GM18526 (cell line): ENCODE results near the gene FASN.

Experiments used
- POLR2A ChIP-seq: IDR thresholded peaks from 3 replicates; pipeline ENCODE4 v1.6.1; 2011; ENCODE audit not compliant: insufficient read length; ENCODE audit errors: extremely low read depth

FASN gene

DNA sequence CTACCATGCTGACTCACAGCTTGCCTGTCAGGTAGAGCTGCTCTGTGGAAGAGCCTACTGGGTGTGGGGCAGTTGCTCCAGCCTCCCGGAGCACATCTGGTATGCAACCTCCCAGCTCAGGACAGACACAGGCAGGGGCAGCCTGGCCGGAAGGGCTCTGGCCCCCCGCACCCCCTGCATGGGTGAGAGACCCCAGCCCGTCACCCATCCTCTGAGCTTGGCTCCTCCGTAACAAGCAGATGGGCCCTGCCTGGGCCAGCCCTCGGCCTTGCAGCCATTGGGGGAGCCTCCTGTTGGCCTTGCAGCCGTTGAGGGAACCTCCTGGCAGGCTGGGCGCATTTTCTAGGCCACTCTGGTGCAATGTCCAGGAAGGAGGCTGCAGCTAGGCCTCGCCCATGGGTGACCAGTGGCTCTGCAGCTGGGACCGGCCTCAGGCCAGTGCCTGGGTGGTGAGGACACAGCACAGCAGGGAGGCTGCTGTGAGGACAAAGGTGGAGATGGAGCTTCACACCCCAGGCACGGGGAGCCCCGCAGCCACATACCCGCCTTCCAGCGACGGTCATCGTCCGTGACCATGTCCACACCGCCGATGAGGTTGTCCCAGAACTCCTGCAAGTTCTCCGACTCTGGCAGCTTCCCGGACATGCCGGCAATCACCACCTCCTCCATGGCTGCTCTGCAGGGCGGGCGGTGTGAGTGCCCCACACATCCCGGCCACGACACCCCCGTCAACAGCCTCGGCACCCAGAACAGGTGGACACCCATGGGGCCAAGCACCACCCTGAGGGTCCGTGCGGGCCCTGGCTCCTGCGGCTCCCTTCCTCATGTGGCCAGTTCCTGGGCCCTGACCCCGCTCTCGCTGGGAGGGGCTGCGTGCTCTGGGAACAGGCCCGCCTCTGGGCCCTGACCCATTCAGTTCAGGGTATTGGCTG, 2.0 kb downstream of the FASN start:
- TF ChIP-seq POLR2A = no peak

DNA sequence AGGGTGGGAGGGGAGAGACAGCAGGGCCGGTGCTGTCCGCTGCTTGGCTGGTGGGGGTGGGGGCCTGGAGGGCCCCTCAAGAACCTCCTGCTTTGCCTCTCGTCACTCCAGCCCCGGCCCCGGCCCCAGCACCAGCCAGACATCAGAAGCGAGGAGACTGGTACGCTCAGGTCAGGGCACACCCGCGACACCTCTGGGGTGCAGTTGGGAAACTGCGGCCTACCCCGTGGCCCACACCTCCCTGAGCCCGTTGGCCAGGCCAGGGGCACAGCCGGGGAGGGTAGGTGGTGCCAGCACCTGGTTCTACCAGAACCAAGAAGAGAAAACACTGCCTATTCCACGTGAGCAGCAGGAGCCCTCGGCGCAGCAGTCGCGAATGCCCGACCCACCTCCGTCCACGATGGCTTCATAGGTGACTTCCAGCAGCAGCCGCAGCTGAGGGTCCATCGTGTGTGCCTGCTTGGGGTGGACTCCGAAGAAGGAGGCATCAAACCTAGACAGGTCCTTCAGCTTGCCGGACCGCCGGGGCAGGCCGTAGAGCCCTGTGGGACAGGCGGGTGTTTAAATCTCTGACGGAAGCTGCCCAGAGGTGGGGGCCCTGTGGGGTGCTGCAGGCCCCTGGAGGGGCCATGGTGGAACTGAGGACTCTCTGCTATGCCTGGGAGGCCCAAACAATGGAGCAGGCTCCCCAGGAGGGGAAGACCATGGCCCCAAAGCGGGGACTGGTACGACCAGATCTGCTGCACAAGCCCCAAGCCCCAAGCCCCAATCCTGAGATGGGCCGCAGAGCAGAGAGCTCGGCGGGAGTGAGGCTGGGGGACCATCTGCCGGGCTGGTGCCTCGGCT, 2.9 kb downstream of the FASN start:
- TF ChIP-seq POLR2A = no peak

DNA sequence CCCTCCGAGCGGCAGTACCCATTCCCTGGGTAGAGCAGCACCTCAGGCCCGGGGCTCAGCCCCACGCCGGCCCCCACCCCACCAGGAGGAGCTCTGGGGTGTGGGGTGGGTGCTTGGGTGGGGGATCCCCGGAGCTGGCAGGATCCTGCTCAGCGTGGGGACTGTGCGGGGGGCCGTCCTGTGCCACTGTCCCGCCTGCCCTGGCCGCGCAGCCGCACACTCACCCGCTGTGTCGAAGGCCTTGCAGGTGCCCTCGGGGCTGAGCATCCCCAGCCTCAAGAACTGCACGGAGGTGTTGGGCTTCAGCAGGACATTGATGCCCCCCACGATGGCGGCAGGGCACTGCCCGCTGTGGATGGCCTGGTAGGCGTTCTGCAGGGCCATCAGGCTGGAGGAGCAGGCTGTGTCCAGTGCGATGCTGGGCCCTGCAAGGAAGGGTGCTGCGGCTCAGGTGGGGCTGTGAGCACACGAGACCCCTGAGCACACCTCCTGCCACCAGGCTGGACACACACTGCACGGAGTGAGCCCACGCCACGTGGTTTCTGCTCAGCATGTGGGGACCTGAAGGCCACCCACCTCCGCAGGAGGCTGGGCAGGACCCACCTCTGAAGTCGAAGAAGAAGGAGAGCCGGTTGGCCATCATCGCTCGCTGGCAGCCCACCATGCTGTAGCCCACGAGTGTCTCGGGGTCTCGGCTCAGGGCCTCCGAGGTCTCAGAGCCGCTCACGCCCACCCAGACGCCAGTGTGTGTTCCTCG, 4.9 kb downstream of the FASN start:
- no peak for TF ChIP-seq POLR2A

DNA sequence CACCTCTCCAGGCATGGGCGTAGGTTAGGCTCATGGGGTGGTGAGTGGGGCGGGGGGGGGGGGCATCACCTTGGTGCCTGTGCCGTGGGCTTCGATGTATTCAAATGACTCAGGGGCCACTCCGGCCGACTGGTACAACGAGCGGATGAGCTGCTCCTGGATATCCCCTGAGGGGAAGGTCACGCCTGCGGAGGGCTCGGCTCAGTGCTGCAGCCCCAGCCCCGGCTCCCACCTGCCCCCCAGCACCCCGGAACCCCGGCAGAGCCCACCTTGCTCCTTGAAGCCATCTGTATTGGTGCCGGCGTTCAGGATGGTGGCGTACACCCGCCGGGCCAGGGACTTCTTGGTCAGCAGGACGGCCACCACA, 5.4 kb downstream of the FASN start:
- TF ChIP-seq POLR2A = no peak

DNA sequence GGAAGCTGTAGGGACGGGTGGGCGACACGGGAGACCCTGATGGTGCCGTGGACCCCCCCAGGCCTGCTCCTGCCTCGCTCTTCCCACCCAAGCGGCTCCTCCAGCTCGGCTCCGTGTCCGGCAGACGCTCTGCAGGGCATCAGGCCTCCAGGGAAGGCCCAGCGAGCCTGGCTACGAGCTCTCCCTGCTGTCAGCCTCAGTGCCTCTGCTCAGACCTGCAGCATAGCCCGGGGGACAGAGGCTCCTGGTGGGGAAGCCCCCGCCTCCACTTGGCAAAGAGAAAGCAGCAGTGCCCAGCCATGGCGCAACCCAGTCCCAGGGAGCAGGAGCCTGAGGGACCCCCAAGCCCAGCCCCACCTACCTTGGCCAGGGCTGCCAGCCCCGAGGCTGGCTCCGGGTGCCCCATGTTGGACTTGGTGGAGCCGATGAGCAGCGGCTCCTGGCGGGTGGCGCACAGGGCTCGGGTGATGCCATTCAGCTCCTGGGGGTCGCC, 5.9 kb downstream of the FASN start:
- TF ChIP-seq POLR2A = peak; percentile 14

DNA sequence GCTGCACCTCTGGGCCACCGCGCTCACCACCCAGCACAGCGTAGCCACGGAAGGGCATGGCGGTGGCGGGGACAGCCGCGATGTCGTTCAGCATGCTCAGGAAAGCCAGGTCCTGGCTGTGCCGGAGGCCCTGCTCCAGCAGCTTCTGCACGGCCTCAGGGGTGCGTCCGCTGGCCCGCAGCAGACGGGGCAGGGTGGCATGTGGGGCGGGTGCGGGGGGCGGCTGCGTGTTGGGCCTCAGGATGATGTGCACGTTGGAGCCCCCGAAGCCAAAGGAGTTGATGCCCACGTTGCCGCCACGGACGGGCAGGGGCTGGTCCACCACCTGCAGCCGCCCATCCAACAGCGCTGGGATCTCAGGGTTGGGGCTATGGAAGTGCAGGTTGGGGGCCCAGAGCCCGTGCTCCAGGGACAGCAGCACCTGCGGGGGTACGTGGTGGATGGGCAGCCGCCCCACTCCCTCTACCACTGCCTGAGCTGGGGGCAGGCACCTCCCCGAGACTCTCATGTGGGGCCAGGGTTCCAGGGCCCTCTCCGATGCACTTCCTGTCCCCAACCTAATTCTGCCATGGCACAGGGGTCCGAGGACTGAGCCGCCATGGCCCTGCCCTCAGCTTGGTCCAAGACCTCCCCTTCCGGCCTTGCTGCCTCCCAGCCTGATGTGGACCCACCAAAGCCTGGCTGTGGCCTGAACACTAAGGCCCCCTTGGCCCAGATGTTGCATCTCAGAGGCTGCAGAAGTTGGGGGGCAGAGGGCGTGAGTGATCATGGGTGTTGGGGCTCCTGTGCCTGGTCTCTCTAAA, 6.6 kb downstream of the FASN start:
- TF ChIP-seq POLR2A = no peak

DNA sequence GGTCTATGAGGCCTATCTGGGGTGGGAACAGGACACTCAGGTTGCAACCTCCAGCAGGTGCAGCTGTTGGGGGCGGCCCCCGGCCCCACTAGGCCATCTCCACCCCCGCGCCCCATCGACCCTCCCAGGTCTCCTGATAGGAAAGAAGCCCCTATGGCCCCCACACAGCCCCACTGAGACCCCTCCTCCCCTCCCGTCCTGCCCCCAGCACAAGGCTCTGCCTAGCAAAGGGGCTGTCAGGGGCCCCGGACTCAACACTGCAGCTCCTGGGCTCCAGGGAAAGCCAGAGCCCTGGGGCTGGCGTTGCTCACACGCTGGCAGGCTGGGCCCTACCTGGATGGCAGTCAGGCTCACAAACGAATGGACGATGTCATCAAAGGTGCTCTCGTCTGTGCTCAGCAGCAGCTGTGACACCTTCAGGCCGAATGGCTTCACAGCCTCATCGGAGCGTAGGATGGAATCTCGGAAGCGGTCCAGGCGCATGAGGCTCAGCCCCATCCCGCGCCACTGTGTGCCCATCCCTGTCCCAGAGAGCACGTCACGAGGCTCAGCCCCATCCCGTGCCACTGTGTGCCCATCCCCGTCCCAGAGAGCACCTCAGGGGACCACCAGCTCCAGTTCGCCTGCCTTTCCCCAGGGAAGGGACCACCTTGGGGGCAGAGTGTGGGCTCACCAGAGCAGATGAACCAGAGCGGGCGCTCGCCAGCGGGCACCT, 7.3 kb downstream of the FASN start:
- no peak for TF ChIP-seq POLR2A

DNA sequence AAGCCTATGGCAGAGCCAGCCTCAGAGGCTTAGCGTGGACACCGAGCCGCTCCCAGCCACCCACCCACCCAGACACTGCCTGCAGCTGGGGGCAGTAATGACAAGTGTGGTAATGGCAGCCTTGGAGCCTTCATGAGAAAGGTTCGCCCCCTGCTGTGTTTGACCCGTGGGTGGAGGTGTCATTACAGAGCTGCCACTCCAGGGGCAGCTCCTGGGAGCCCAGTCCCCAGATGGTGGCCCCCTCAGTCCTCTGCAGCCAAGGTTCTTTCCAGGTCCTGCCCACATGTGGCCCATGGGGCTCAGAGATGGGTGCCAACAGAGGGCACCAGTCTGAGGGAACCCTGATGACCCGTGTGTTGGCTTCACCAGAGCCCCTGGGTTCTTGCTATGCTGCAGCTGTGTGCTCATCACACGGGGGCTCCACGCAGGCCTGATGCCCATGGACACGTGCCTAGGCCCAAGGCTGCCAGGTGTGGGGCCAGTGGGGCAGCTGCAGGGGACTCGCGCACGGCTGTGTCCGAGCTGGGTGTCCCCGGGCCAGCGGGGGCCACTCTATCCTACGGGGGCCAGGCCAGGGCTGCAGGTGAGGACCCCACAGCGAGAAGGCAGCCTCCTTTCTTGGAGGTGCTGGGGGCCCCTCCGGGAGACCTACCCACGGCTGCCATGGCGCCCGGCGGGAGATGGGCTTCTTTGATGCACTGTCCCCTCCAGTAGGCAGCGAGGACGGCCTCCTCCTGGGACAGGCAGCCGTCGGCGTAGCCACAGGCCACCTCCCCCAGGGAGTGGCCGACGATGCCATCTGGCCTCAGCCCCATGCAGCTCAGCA, 8.1 kb downstream of the FASN start:
- TF ChIP-seq POLR2A = no peak

DNA sequence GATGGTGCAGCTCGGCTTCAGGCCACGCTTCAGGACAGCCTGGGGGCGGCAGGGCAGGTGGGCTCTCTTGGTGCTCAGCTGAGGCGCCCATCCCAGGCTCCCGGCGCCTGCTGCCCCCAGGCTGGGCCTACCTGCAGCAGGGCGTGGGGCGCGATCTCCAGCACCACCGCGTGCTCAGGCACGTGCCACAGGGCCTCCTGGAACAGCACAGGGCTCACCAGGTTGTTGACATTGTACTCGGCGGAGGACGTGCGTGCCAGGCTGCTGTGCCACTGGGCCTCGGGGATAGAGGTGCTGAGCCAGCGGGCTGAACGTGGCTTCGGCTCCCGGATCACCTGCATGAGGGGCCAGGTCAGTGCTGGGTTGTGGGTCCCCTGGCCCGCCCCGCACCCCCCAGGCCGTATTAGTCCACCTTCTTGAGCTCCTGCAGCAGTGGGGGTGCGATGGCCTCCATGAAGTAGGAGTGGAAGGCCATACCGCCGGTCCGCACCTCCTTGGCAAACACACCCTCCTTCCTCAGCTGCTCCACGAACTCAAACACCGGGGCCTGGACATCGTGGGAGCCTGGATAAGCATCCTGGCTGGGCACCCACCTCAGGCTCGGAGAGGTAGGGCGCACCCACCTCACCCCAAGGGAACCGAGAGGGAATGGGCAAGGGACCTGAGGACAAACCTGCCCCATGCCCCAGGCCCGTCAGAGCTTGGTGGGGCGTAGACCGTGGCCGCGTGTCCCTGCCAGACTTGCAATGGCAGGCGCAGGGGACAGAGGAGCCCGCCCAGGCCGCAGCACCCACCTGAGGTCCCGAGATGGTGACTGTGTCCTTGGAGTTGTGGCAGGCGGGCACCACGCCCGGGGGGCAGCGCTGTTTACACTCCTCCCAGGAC, 9.0 kb downstream of the FASN start:
- TF ChIP-seq POLR2A = no peak

DNA sequence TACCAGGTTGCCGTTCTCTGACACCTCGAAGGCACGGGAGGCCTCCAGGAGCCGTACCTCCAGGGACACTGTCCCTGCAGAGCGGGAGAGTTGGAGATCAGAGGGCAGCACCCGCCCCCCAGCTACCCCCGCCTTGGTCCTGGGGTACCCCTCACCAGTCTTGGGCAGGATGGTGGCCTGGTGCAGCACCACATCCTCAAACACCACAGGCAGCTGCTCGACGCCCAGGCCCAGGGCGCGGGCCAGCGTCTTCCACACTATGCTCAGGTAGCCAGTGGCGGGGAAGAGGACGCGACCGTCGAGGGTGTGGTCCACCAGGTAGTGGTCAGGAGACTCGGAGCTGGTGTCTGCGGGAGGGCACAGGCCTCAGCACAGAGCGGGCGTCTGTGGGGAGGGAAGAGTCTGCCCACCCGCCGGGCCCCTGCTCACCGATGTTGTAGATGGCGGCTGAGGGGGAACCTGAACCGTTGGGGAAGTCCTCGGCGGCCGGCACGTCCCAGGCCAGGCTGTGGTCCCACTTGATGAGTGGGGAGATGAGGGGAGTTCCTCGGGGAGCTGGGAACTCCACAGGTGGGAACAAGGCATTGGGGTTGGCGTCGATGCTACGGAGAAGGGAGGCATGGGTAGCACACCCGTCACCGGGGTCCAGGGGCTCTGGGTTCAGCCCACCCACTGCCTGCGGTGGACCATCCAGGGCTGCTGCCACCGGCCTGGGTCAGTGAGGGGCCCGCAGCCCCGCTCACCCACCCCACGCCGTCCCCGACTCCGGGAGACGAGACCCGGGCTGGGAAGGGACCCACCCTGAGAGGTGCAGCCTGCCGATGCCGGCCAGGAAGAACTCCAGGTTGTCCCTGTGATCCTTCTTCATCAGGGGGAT, 9.8 kb downstream of the FASN start:
- TF ChIP-seq POLR2A = no peak
